ENCODE measurements around the gene CD226. TPM values are rescaled to one million over a fixed set of nuclear protein-coding genes. Genes with fewer than 3 reads are reported as not detected.
"Not testable (repeated sequence)": the region's sequence is repeated elsewhere in the genome, so short reads cannot be mapped to it uniquely, and the experiment has no call there.

CD226 gene
- total RNA-seq, 1 experiment from 2014 or later = 0.50 TPM

DNA sequence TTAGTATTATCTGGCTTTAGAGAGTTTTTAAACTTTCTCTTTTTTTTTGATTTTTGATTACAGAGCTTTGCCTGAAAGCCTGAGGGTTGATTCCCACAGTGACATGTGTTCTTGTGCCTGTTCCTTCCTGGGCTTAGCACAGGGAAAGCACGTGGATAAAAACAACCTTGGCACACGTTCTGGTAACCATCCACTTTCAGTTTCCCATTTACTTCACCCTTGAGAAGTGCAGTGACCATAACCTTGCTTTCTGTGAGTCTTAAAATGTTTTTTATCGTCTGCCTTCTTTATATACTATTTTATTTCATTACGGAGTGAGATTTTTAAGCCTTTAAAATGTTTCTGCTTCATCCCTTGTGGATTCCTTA is 11.5 kb downstream of the CD226 start:
- in situ Hi-C loops (cut with HindIII; ENCODE audit: low pct_unique_long_range_greater_than_20kb, low sequenced_read_pairs) = no loop called here
- no peak for DNase-seq (ENCODE audit: low read depth, low spot score)

- DNase-seq (ENCODE audit: low read depth, low spot score) = no peak
- in situ Hi-C loops (cut with HindIII; ENCODE audit: low pct_unique_long_range_greater_than_20kb, low sequenced_read_pairs) = no loop called here
Observed at GRCh38 chr18:69935319-69936190, 12.1 kb downstream of the CD226 start.

GRCh38 chr18:69934601-69935265 is 12.9 kb downstream of the CD226 start:
- DNase-seq (ENCODE audit: low read depth, low spot score) = no peak

DNA sequence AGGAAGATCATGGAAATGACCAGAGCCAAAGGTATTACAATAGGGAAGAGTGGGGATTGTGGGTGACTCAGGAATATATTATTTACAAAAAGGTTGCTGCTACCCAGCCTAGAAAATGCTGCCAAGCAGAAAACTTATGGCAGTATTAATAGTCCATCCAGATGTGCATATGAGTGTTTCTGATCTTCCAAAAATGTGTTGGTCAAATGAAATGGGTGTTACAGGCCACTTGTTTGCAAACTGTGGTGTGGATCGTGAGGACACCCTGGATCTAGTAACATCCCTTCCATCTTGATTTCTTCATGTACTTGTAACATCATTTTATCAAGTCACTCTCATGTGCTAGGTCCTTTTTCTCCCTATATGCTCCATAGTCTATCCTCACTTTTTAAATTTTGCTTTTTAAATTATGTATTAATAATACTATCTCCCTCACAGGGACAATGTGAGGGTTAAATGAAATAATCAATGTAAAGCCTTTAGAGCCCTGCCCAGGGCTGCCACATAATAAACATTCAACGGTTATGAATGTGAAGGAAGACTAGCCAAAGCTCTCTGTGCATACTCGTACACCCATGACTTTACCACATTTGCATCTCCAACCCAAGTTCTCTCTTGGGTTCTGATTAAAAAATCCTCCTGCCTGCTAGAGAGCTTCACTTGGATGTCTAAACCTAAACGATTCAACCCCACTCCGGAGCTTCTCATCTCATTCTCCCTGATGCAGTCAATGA is 18.5 kb downstream of the CD226 start:
- in situ Hi-C loops (cut with HindIII; ENCODE audit: low pct_unique_long_range_greater_than_20kb, low sequenced_read_pairs) = no loop called here
- DNase-seq (ENCODE audit: low read depth, low spot score) = no peak

More at GRCh38 chr18:69934601-69935265, 12.9 kb downstream of the CD226 start:
- in situ Hi-C loops (cut with HindIII; ENCODE audit: low pct_unique_long_range_greater_than_20kb, low sequenced_read_pairs) = no loop called here

GRCh38 chr18:69916412-69916811 is 31.3 kb downstream of the CD226 start:
- DNase-seq (ENCODE audit: low read depth, low spot score) = peak; percentile 54
- in situ Hi-C loops (cut with HindIII; ENCODE audit: low pct_unique_long_range_greater_than_20kb, low sequenced_read_pairs) = no loop called here

GRCh38 chr18:69908838-69909237 is 38.8 kb downstream of the CD226 start:
- DNase-seq (ENCODE audit: low read depth, low spot score) = no peak
- in situ Hi-C loops (cut with HindIII; ENCODE audit: low pct_unique_long_range_greater_than_20kb, low sequenced_read_pairs) = no loop called here

DNA sequence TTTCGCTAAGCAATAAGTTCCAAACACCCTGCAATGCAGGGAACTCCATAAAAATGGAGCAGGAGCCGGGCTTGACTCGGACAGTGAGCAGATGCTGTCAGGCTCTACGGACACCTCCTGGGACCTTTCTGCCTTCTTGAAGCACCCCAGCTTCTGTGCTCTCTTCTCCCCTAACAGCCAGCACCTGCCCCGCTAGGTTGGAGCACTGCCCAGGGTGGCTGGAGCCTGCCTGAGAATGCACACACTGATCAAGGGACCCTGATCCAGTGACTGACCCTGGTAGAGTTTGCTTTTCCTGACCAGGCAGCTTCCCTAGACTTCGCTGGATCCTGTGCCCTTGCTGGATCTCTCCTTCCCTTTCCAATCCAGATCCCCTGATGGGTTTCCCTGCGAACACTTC is 40.9 kb downstream of the CD226 start:
- in situ Hi-C loops (cut with HindIII; ENCODE audit: low pct_unique_long_range_greater_than_20kb, low sequenced_read_pairs) = no loop called here

GRCh38 chr18:69900941-69901340 is 46.7 kb downstream of the CD226 start:
- DNase-seq (ENCODE audit: low read depth, low spot score) = no peak
- in situ Hi-C loops (cut with HindIII; ENCODE audit: low pct_unique_long_range_greater_than_20kb, low sequenced_read_pairs) = no loop called here

More for the DNA sequence above, 40.9 kb downstream of the CD226 start:
- no peak for DNase-seq (ENCODE audit: low read depth, low spot score)

- in situ Hi-C loops (cut with HindIII; ENCODE audit: low pct_unique_long_range_greater_than_20kb, low sequenced_read_pairs); DNase-seq (ENCODE audit: low read depth, low spot score): not testable (repeated sequence)
Observed at GRCh38 chr18:69899154-69899923, 48.3 kb downstream of the CD226 start.

- DNase-seq (ENCODE audit: low read depth, low spot score) = no peak
- in situ Hi-C loops (cut with HindIII; ENCODE audit: low pct_unique_long_range_greater_than_20kb, low sequenced_read_pairs) = no loop called here
Observed at GRCh38 chr18:69898241-69898861, 49.3 kb downstream of the CD226 start.

DNA sequence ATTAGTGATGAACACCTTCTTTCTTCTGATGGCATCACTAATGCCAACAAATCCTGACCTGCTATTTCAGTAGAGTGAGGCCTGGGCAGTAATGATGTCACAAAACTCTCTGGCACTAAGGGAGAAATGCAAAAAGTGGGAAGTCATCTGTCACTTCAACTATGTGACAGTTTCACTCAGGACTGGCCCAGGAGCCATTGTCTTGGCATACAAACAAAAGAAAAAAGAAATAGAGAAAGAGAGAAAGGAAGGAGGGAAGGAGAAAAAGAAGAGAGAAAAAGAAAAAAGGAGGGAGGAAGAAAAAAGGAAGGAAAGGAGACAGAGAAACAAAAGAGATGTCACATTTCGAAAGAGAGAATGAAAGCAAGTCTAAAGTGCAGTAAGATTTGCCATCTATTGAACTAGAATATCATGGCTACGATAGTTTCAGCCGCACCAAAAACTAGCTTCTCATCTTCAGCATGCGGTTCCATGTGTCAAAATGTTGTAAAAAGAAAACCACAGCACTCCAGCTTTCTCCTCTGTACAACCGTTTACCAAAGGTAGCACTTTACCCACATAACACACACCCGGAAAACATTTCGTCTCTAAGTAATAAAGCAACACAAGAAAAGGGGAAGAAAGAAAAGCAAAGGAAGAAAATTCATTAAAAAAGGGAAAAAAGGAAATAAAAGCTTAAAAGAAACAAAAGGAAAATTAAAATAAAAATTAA is 50.1 kb downstream of the CD226 start:
- in situ Hi-C loops (cut with HindIII; ENCODE audit: low pct_unique_long_range_greater_than_20kb, low sequenced_read_pairs) = no loop called here
- DNase-seq (ENCODE audit: low read depth, low spot score) = no peak

- in situ Hi-C loops (cut with HindIII; ENCODE audit: low pct_unique_long_range_greater_than_20kb, low sequenced_read_pairs) = no loop called here
- DNase-seq (ENCODE audit: low read depth, low spot score) = no peak
Observed at GRCh38 chr18:69895066-69896047, 52.3 kb downstream of the CD226 start.

GRCh38 chr18:69894467-69894866 is 53.2 kb downstream of the CD226 start:
- DNase-seq (ENCODE audit: low read depth, low spot score) = no peak
- in situ Hi-C loops (cut with HindIII; ENCODE audit: low pct_unique_long_range_greater_than_20kb, low sequenced_read_pairs) = no loop called here

GRCh38 chr18:69890558-69890957 is 57.1 kb downstream of the CD226 start:
- no peak for DNase-seq (ENCODE audit: low read depth, low spot score)
- in situ Hi-C loops (cut with HindIII; ENCODE audit: low pct_unique_long_range_greater_than_20kb, low sequenced_read_pairs) = no loop called here

DNA sequence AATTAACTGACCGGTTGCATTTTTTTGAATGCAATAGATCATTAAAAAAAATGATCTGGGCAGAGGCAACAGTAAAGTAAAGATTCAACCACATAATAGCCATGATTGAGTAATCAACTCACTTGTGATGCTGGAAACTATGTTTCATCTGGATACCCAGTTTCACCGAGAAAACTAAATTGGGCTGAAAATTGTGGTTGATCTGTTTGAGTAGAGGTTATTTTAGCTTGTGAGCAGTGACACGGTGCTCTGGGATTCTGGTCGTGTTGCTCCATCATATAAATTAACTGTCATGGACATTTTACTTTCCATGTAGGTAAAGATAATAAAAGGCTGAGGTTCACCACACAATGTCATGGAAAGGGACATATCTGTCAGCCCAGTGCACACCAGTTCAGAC is 58.7 kb downstream of the CD226 start:
- no peak for DNase-seq (ENCODE audit: low read depth, low spot score)

GRCh38 chr18:69887256-69887655 is 60.4 kb downstream of the CD226 start:
- in situ Hi-C loops (cut with HindIII; ENCODE audit: low pct_unique_long_range_greater_than_20kb, low sequenced_read_pairs) = no loop called here
- DNase-seq (ENCODE audit: low read depth, low spot score) = no peak

More for the DNA sequence above, 58.7 kb downstream of the CD226 start:
- in situ Hi-C loops (cut with HindIII; ENCODE audit: low pct_unique_long_range_greater_than_20kb, low sequenced_read_pairs) = no loop called here
